Measurements from ENCODE around the gene LRRIQ1.

GRCh38 chr12:85277900-85278597 lies 241.9 kb downstream of the LRRIQ1 start:
- TF ChIP-seq CTCF (IDR thresholded peaks at IDR 0.05 in 8 of 11, conservative IDR thresholded peaks at IDR 0.05 in 3 of 11): no peak
- no peak for TF ChIP-seq POLR2A (IDR thresholded peaks at IDR 0.05)
- no peak for TF ChIP-seq POLR2AphosphoS5 (IDR thresholded peaks at IDR 0.05)
